ENCODE results near the gene GNG7. TPM values are rescaled to one million over a fixed set of nuclear protein-coding genes. Genes with fewer than 3 reads are reported as not detected.

The GNG7 gene
- total RNA-seq, 1 experiment from 2014 or later, result 1.1 TPM

GRCh38 chr19:2719232-2719735 lies 16.8 kb upstream of the GNG7 start:
- intact Hi-C loops (cut with micrococcal nuclease), result no loop called here
- Histone ChIP-seq H3K27ac (ENCODE audit: low read length) (no peak overlapping the region), H3K27me3 (ENCODE audit: low read length) (no peaks in the 10 kb centered on the region), H3K9ac (ENCODE audit: low read length) (no peak overlapping the region), H3K4me1 (ENCODE audit: insufficient read depth, low read length) (peaks cover 9% of the 10 kb centered on the region), H3K79me2 (ENCODE audit: low read length) (no peaks in the 10 kb centered on the region), H3K36me3 (ENCODE audit: low read depth, low read length) (no peaks in the 10 kb centered on the region), H3F3A (ENCODE audit: low read length, unreplicated experiment) (no peaks in the 10 kb centered on the region), H4K20me1 (ENCODE audit: low read length) (no peaks in the 10 kb centered on the region), H3K4me3 (ENCODE audit: low read length) (no peak overlapping the region), H3K9me3 (ENCODE audit: low read length) (0 out of 2 replicates have a peak, but pooled peaks cover 7% of the 10 kb centered on the region), H3K9me2 (replicated peaks; ENCODE audit: low read length) (no peaks in the 10 kb centered on the region), H2AFZ (ENCODE audit: low read length) (no peak overlapping the region), H3K4me2 (ENCODE audit: low read length) (no peak overlapping the region)
- TF ChIP-seq EZH2phosphoT487 (IDR thresholded peaks at IDR 0.05; ENCODE audit: borderline replicate concordance, low read length), result no peak
- TF ChIP-seq CTCF (conservative IDR thresholded peaks at IDR 0.05; ENCODE audit: low read depth, low read length), result no peak
- TF ChIP-seq EZH2 (IDR thresholded peaks at IDR 0.05; ENCODE audit: low read length, unreplicated experiment), result no peak
- CTCF ChIA-PET, result interaction anchor here (0.6 kb wide), 1 partner anchor 82 kb away, joined by 6 read pairs; no protein-coding TSS in a partner anchor
- DNase-seq, result no peak
- no peak for ATAC-seq
- no TSS peak for BruUV-seq (replicated peaks)
- POLR2A ChIA-PET (ENCODE audit: unreplicated experiment), result no interaction called here

GRCh38 chr19:2717638-2718541 lies 15.4 kb upstream of the GNG7 start:
- POLR2A ChIA-PET (ENCODE audit: unreplicated experiment), result no interaction called here

More at GRCh38 chr19:2717638-2718541, 15.4 kb upstream of the GNG7 start:
- CTCF ChIA-PET, result no interaction called here
- no peak overlapping the region for H3K9ac ChIP-seq (ENCODE audit: low read length)
- H3K27ac ChIP-seq (ENCODE audit: low read length), result no peak overlapping the region
- no peak overlapping the region for H2AFZ ChIP-seq (ENCODE audit: low read length)
- DNase-seq, result no peak
- no peak overlapping the region for H3K4me3 ChIP-seq (ENCODE audit: low read length)
- no peaks in the 10 kb centered on the region for H3K9me2 ChIP-seq (replicated peaks; ENCODE audit: low read length)
- H4K20me1 ChIP-seq (ENCODE audit: low read length), result no peaks in the 10 kb centered on the region
- H3K79me2 ChIP-seq (ENCODE audit: low read length), result no peaks in the 10 kb centered on the region
- intact Hi-C loops (cut with micrococcal nuclease), result no loop called here
- H3K36me3 ChIP-seq (ENCODE audit: low read depth, low read length), result no peaks in the 10 kb centered on the region
- BruUV-seq (replicated peaks), result no TSS peak
- H3K4me2 ChIP-seq (ENCODE audit: low read length), result no peak overlapping the region
- peaks cover 2% of the 10 kb centered on the region; the same call in 1 of the 2 replicates for H3K4me1 ChIP-seq (ENCODE audit: insufficient read depth, low read length)
- no peak for ATAC-seq
- H3K9me3 ChIP-seq (ENCODE audit: low read length), result 0 out of 2 replicates have a peak, but pooled peaks cover 7% of the 10 kb centered on the region
- no peak for TF ChIP-seq EZH2 (IDR thresholded peaks at IDR 0.05; ENCODE audit: low read length, unreplicated experiment)
- no peak for TF ChIP-seq CTCF (conservative IDR thresholded peaks at IDR 0.05; ENCODE audit: low read depth, low read length)
- no peak for TF ChIP-seq EZH2phosphoT487 (IDR thresholded peaks at IDR 0.05; ENCODE audit: borderline replicate concordance, low read length)
- no peaks in the 10 kb centered on the region for H3F3A ChIP-seq (ENCODE audit: low read length, unreplicated experiment)
- no peaks in the 10 kb centered on the region for H3K27me3 ChIP-seq (ENCODE audit: low read length)
